GM19324 (cell line): ENCODE data around the gene FAM83E.

Experiments
- ATAC-seq: cut with Tn5 transposase; IDR thresholded peaks from one replicate; pipeline ENCODE4 v1.9.1; 2021; ENCODE audit warnings: mild to moderate bottlenecking, moderate library complexity; ENCODE audit not compliant: unreplicated experiment, low FRiP score

Gene FAM83E

DNA sequence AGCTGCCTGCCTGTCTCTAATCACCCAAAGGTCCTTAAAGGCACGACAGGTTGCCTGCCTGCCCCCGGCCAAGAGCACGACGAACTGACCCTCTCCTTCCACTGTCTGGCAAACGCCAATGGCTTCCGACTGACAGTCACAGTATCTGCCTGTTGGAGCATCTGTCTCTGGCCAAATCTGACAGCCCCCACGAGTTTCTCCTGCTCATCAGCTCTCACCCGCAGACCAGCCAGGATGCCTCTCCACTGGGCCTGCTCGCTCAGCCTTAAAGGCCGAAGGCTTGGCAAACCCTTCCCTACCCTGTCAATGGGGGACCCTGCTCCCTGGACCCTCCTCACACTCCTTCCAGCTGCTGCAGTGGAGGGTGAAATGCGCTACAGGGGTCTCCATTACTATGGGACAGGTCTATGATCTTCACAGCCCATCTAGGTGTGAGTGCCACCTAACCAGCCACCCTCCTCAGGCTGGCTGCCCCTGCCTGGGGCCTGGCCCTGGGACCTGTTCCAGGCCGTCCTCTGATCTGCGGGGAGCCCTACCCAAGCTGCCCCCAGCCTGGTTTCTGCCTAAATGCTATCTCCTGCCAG lies 932 bp downstream of the FAM83E start:
- no peak for ATAC-seq

DNA sequence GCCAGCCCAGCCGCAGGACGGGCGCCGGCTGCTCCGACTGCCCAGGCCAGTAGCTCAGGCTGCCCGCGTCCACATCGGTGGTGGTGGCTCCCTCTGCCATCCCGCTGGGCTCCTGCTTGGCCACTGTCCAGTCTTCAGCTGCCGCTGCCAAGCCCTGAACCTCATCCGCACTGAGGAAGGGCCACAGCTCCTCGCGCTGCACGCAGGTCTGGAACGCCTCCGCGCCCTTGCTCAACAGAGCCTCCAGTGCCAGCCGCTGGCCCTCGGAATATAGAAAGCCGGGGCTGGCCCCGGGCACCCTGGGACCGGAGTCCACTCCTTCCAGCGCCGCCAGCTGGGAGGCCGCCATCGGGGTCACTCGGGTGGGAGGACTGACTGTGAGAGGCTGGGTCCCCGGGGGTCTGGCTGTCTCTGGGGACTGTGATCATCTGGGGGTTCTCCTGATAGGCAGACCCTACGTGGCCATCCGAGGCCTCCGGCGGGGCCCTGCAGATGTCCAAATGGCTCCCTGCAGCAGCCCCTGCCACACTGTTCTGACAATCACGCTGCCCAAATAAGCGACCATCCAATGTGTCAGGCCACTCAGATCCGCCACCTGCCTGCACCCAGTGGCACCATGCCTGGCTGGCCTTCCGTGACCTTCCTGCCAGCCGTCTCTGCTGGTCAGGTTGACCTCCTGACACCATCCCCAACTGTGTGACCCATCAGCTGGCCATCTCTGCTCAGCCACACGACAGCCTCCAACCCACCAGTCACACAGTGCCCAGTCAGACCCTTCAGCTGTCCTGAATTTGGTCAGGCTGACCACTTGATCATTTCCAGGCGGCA lies 1.6 kb downstream of the FAM83E start:
- no peak for ATAC-seq

DNA sequence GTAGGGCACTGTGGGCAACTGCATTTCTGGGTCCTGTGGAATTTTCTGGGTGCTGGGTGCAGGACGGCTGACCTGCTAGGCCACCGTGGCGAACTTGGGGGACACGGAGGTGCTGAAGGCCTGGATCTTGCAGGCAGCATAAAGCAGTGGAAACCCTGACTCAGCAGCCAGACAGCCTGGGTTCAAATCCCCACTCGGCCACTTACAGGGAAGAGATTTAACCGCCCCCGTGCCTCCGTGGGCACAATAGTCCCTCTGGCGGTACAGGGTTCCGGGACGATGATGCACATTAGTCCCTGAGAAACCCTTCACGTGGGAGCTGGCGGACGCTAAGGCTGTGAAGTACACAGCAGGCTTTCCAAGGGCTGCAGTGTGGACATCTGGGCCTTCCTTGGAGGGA lies 3.0 kb downstream of the FAM83E start:
- no peak for ATAC-seq

DNA sequence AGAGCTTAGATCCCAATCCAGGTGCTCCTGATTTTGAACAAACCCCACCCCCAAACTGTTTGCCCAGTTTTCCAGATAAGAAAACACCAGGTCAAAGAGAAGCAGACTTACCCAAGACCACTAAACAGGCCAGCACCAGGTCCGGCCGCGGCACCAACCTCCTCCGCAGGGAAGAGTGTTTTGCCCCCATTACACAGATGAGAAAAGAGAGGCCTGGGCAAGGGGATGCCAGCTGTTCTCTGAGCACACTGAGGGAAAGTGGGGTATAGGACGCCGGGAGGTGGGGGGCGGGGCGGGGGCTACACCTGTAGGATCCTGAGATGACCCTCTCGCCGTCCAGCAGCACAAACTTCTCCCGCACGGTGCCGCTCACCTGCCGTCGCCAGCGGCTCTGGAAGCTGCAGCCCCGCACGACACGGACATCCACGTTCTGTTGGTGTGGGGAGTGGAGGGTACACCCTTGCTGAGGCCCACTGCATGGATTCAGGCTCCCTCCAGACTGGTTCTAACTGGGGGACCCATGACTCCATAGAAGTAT lies 5.2 kb downstream of the FAM83E start:
- no peak for ATAC-seq

DNA sequence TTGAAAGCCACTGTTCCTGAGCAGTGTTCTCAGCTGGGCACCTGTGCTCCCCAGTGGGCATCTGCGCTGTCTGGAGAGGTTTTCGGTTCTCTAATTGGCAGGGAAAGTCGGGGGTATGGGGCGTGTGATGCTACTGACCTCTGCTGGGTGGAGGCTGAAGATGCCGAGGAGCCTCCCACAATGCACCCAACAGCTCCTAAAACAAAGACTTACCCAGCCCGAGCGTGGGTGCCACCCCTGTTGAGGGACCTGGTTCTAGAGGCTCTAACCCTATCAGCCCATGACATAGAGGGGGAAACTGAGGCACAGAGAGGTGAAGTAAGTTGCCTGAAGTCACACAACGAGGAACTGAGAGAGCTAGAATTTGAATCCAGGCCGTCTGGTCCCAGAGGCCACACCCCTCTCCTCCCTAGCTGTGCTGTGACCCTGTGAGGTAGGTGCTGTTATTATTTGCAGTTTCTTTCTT lies 6.0 kb downstream of the FAM83E start:
- ATAC-seq: peak; percentile 43

DNA sequence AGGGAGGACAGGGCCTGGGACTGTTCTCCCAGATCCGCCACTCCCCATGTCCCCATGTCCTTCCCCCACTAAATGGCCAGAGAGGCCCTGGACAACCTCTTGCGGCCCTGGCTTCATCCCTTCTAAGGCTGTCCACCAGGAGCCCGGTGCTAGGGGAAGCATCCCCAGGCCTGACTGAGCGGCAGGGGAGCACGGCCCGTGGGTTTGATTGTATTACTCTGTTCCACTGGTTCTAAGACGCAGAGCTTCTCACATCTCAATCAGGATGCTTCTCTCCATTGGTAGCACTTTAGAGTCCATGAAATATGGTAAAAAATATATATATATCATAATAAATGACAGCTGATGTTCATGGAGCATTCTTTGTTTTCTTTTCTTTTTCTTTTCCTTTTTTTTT lies 7.5 kb downstream of the FAM83E start:
- no peak for ATAC-seq

DNA sequence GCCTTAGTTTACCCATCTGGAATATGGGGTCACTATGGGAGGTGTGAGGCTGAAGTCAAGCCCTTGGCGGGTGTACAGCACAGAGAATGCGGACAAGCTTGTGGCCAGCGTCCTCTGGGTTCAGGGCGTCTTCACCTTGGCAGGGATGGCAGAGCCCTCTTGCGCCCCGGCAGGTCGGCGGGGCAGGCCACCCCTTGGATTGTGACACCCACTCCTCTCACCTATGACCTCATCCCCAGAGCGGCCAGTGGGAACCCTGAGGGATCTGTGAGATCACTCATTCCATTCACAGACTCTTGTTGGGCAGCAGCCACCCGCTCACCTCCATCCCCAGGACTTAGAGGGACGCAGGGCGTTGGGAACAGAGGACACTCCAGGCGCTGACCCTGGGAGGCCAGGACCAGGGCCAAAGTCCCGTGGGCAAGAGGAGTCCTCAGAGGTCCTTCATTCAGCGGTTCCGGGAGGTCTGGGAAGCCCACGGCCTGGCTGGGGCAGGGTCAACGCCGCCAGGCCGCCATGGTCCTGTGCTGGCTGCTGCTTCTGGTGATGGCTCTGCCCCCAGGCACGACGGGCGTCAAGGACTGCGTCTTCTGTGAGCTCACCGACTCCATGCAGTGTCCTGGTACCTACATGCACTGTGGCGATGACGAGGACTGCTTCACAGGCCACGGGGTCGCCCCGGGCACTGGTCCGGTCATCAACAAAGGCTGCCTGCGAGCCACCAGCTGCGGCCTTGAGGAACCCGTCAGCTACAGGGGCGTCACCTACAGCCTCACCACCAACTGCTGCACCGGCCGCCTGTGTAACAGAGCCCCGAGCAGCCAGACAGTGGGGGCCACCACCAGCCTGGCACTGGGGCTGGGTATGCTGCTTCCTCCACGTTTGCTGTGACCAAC lies 8.2 kb downstream of the FAM83E start, which contains the start of gene SPACA4:
Gene SPACA4 (plus strand): TSS at position 280 of the 896 bp plus-strand sequence. CDS start 237 bp downstream, at position 517.
- ATAC-seq: no peak

DNA sequence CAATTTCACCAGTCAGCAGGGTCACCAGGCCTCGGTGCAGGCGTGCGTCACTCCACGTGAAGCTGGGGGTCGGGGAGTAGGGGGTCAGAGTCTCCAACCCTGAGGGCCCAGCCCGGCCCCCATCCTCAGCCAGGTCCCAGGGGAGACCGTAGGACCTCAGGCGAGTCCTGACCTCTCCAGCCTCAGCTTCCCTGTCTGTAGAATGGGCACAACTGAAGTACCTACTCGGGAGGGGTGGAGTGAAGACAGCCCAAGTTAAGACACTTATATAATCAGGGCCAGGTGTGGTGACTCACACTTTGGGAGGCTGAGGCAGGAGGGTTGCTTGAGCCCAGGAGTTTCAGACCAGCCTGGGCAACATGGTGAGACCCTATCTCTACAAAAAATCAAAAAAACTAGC lies 11.0 kb downstream of the FAM83E start:
- ATAC-seq: no peak

DNA sequence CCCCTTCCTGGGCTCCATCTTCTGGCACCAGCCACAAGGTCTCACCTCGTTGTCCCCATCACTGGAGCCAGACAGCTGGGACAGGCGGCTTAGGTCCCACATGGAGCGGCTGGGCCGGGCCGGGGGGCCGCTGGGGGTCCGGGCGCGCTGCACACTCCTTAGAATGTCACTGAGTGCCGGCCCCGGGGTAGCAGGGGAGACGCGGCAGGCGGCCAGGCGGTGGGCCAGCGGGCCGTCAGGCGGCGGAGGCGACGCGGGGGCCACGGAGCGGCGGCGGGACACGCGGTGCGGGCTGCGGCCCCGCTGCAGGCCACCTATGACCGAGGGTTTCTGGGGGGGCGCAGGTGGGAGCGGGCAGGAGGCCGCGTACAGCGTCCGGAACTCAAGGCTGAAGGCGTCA lies 11.4 kb downstream of the FAM83E start:
- no peak for ATAC-seq

DNA sequence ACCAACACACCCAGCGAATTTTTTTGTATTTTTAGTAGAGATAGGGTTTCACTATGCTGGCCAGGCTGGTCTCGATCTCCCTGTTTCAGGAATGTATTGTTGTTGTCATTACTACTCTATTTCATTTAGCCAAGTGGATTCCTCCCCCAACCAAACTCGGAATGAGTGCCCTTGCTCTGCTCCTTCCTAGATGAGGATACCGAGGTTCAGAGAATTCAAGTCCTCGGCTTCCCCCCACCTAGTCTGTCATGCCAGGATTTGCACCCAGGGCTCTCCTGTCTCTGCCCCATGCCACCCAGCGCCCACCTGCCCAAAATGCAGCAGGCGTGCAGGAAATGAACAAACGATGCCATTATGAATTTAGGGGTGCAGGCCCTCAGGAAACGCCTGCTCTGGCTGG lies 11.9 kb downstream of the FAM83E start:
- no peak for ATAC-seq

DNA sequence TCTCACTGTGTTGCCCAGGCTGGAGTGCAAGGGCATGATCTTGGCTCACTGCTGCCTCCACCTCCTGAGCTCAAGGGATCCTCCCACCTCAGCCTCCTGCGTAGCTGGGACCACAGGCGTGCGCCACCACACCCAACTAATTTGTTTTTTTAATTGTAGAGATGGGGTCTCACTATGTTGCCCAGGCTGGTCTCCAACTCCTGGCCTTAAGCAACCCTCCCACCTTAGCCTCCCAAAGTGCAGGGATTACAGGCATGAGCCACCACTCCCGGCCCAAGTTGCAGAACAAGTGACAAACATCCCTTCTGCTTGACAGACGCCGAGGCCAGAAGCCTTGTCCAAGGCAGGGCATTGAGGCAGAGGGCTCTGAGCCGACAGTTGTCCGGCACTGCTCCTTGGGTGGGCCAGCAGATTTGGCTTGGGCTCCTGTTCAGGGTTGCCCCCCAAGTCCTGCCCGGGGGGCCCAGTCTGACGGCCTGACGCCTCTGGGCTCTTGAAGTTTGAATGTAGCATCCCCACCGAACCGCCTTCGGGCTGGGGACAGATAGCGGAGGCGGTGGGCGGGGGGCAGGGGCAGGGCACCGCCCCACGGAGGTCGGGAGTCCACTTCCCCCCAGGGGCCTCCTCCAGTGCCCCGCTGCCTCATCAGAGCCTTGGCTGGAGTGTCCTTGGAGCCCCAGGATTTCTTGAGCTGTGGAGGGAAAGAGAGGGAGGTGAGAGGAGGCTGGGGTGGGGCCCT lies 14.0 kb downstream of the FAM83E start:
- no peak for ATAC-seq

DNA sequence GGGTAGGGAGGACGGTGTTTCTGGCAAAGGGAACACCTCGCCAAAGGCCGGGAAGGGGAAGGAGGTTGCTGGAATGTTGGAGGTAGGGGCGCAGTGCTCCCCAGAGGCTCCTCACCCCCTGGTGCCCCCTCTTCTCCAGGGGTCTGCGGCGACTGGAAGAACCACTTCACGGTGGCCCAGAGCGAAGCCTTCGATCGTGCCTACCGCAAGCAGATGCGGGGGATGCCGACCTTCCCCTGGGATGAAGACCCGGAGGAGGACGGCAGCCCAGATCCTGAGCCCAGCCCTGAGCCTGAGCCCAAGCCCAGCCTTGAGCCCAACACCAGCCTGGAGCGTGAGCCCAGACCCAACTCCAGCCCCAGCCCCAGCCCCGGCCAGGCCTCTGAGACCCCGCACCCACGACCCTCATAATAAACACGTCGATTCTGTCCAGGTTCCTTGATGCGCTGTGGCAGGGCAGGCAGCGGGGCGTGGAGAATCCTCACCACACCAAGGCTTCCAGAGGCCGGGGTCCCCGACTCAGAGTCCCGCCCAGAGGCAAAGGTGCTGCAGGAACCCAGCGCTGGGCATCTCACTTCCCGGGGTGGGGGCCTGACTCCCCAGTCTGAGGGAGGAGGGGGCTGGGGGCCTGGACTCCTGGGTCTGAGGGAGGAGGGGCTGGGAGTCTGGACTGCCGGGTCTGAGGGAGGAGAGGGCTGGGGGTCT lies 15.7 kb downstream of the FAM83E start:
- no peak for ATAC-seq

DNA sequence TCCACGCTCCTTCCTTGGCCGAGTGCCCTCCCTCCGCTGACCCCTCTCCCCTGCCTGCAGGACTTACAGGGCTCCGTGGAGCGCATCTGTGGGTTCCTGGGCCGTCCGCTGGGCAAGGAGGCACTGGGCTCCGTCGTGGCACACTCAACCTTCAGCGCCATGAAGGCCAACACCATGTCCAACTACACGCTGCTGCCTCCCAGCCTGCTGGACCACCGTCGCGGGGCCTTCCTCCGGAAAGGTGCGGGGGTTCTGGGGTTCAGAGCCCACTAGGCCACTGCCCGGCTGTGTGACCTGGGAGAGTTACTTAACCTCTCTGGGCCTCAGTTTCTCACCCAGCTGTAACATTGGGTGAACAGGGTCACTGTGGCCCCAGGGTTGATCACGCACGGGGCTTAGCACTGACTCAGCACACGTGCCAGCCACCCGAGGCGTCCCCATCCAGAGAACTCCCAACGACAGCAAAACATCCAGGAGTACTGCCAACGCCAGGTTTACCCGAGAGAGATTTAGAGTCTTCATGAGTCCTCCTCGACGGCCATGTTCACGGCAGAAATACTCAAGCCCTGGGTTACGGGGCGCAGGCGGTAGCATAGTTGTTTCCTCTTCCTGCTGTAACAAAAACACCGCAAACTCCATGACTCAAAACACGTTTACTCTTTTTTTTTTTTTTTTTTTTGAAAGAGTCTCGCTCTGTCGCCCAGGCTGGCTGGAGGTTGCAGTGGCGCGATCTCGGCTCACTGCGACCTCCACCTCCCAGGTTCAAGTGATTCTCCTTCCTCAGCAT lies 18.0 kb downstream of the FAM83E start:
- no peak for ATAC-seq

DNA sequence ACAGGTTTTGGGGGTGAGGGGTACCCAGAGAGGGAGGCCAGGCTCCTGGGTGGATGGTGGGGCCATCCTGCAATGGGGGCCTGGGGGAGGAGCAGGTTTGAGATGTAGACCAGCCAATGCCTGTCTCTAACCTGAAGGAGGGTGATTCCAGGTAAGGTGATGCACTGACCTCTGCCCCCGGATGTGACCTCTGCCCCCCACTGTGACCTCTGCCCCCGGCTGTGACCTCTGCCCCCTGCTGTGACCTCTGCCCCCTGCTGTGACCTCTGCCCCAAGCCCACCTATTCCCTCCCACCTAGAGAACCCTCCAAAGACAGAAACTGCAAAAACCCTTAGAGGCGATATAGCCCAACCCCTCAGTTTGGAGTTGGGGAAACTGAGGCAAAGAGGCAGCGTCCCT lies 18.6 kb downstream of the FAM83E start:
- no peak for ATAC-seq

DNA sequence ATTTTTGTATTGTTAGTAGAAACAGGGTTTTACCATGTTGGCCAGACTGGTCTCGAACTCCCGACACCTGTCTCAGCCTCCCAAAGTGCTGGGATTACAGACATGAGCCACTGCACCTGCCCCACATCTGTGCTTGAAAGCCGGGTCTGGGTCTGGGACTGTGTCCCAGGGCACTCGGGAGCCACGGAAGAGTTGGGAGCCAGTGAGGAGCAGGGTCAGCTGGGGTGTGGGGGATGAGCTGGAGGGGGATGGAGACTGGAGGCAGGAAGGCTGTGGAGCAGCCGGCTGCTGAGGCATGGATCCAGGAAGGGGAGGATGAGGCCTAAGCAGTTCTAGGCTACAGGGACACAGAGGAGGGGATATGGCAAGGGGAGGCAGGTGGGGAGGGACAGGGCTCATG lies 19.0 kb downstream of the FAM83E start:
- no peak for ATAC-seq

DNA sequence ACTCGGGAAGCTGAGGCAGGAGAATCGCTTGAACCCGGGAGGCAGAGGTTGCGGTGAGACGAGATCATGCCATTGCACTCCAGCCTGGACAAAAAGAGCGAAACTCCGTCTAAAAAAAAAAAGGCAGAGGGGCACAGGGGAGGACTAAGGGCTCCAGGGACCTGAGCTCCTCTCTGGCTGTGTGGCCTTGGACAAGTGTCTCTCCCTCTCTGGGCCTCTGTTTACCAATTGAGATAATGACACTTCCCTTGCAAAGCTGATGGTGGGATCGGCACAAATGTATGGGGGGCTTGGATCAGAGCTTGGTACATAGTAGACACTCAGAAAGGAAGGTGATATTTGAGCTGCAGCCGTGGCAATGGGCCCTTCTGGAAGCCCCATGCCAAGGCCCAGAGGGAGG lies 19.7 kb downstream of the FAM83E start:
- ATAC-seq: no peak

DNA sequence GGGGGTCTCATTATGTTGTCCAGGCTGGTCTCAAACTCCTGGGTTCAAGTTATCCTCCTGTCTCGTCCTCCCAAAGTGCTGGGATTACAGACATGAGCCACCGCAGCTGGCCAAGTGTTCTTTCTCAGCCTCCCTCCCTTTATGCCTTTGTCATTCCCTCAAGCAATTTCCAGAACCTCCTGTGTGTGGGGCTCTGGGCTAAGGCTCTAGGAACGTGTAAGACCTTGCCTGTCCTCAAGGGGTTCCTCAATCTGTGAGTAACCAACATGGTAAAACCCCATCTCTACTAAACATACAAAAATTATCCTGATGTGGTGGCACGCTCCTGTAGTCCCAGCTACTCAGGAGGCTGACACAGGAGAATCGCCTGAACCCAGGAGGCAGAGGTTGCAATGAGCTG lies 23.9 kb downstream of the FAM83E start:
- no peak for ATAC-seq

DNA sequence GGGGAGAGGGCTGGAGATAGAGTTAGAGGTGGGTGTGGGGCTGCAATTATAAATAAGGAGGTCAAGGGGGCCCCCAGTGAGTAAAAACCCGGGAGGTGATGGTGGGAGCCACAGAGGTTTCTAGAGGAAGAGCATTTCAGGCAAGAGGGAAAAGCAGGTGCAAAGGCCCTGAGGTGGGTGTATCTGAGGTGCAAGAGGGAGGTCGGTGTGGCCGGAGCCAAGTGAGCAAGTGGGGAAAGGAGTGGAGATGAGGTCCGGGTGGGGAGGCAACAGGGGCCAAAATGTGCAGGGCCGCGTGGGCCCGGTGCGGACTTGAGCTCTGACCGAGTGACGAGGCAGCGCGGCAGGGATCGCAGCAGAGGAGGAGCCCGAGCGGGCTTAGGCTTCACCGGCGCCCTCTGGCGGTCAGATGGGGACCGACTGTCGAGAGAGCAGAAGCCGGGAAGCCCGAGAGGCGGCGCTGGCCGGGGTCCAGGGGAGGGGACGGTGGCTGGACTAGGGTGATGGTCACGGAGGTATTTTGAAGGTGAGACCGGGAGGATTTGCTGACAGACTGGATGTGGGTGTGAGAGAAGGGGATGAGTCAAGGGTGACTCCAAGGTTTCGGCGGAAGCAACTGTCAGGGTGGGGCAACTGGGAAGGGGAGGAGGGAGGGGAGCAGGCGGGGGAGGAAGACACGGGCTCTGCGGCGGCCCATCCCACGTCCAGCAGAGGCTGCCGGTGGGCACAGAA lies 26.0 kb downstream of the FAM83E start:
- no peak for ATAC-seq
